HepG2 (cell line): ENCODE measurements around the gene MYO16.

ENCODE experiments used
- BRD4 ChIP-seq: sonication (generic); formaldehyde crosslinking; IDR thresholded peaks from 2 replicates; pipeline ENCODE4 v1.4.0; 2020; ENCODE audit warnings: missing genetic modification reagents
- E2F5 ChIP-seq: sonication (generic); formaldehyde crosslinking; conservative IDR thresholded peaks from 2 replicates; pipeline ENCODE4 v1.4.0; 2020; ENCODE audit warnings: missing genetic modification reagents
- KMT2A ChIP-seq: sonication (generic); formaldehyde crosslinking; IDR thresholded peaks from 2 replicates; pipeline ENCODE4 v1.4.0; 2020; ENCODE audit warnings: missing genetic modification reagents
- NFRKB ChIP-seq: fragments of 450-650 bp; IDR thresholded peaks from 2 replicates; pipeline ENCODE4 v1.6.1; 2017
- ZNF124 ChIP-seq: sonication (generic); formaldehyde crosslinking; IDR thresholded peaks from 2 replicates; pipeline ENCODE4 v1.4.0; 2020; ENCODE audit warnings: missing genetic modification reagents

GRCh38 chr13:109009756-109010155, 380.3 kb downstream of the MYO16 start:
- TF ChIP-seq E2F5 (CRISPR knock-in tag) (no peak), KMT2A (no peak), ZNF124 (CRISPR knock-in tag) (no peak), NFRKB (no peak), BRD4 (CRISPR knock-in tag) (no peak)
